Measurements from ENCODE around the gene STARD3.

The STARD3 gene

DNA sequence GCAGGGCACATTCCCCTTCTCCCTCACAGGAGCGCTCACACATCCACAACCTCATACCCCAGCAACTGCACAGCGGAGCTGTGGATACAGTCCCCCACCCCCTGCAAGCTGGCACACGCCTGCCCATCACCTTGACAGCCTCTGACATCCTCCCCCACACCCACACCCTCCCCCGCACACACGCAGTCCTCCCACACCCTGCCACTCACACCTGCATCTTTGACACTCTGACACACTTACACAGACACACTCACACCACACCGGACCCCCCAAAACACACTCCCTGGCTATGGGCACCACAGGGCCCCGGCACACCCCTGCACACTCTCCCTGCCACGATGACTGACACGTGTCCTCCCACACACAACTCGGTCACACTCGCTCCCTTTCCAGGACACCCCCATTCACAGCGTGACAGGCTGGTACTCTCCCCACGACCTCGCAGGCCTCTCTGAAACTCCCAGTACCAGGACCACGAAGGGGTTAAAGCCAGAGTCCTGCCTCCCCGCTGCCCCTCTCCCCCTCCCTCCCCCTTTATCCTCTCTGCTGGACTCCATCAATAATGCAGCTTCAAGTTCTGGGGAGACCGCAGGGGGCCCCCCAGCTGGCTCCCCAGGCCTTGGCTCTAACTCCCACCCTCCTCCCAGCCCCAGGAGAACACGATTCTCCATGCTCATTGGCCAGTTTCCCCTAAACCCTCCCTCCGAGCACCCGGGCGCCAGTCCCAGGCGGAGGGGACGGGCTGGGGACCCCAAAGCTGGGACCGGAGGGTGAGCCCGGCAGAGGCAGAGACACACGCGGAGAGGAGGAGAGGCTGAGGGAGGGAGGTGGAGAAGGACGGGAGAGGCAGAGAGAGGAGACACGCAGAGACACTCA is 10.5 kb upstream of the STARD3 start, which contains the start of gene PPP1R1B:
Gene PPP1R1B, plus strand, starts transcription at position 782 of the 876 bp plus-strand sequence. CDS start 441 bp downstream, outside the sequence.
- H3K4me3 ChIP-seq (ENCODE audit: low read length): peak within 1 kb of the TSS; percentile 42
- H3K36me3 ChIP-seq (ENCODE audit: insufficient read depth, low read length): no peaks in the 10 kb centered on the region
- H3K27me3 ChIP-seq (ENCODE audit: control insufficient read depth, insufficient read depth, low read length): peaks cover 65% of the 10 kb centered on the region
- peaks cover 9% of the 10 kb centered on the region for H3K4me1 ChIP-seq (ENCODE audit: control insufficient read depth, insufficient read depth, low read length)
- H3K9ac ChIP-seq (ENCODE audit: low read depth, low read length): no peak within 1 kb of the TSS
- no peaks in the 10 kb centered on the region for H3K9me3 ChIP-seq (replicated peaks; ENCODE audit: low read length)
- peak within 1 kb of the TSS; percentile 78 for H3K4me2 ChIP-seq (ENCODE audit: low read length)

- H3K27me3 ChIP-seq (ENCODE audit: control insufficient read depth, insufficient read depth, low read length): peaks cover 68% of the 10 kb centered on the region
- peak overlapping the region; percentile 42 for H3K4me3 ChIP-seq (ENCODE audit: low read length)
- H3K9me3 ChIP-seq (replicated peaks; ENCODE audit: low read length): no peaks in the 10 kb centered on the region
- H3K4me2 ChIP-seq (ENCODE audit: low read length): peak overlapping the region; percentile 78
- peaks cover 9% of the 10 kb centered on the region for H3K4me1 ChIP-seq (ENCODE audit: control insufficient read depth, insufficient read depth, low read length)
- H3K36me3 ChIP-seq (ENCODE audit: insufficient read depth, low read length): no peaks in the 10 kb centered on the region
- H3K9ac ChIP-seq (ENCODE audit: low read depth, low read length): no peak overlapping the region
Observed at GRCh38 chr17:39627047-39627711, 9.8 kb upstream of the STARD3 start.

DNA sequence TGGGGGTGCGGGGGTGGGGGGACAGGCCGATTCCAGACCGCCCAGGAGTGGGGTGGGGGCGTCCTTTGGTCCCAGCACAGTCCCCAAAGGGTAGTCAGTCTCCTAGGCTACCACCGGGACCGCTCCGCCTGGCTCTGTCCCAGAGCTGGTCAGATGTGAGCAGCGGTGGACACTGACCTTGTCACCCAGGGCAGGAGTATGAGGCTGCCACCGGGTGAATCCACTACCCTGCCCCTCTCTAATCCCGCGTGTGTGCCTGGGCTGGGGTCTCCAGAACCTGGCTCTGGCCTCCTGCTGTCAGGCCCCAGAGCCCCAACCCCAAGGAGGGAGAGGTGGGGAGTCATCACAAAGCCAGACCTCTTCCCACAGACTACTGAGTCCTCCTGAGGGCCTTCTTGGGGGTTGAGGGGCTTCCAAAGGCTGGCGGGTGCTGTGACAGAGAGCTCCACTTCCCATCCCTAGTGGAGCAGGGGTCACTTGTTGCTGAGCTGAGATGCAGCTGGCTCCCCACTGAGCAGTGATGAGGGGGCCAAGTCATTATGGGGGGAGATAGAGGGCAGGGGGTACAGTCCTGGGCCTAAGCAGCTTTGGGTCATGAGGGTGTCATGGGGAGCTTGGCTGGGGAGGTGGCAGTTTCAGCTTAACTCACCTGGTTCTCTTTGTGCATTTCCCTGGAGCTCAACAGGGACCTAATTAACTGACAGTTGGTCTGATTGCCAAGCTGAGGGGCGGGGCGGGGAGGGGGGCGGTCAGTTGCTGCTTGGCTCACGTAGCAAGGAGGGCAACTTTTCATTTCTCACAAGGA is 9.0 kb upstream of the STARD3 start:
- Histone ChIP-seq H3K4me1 (ENCODE audit: control insufficient read depth, insufficient read depth, low read length) (peaks cover 9% of the 10 kb centered on the region), H3K4me2 (ENCODE audit: low read length) (no peak overlapping the region), H3K9me3 (replicated peaks; ENCODE audit: low read length) (no peaks in the 10 kb centered on the region), H3K4me3 (ENCODE audit: low read length) (no peak overlapping the region), H3K27me3 (ENCODE audit: control insufficient read depth, insufficient read depth, low read length) (peaks cover 73% of the 10 kb centered on the region), H3K9ac (ENCODE audit: low read depth, low read length) (no peak overlapping the region), H3K36me3 (ENCODE audit: insufficient read depth, low read length) (no peaks in the 10 kb centered on the region)

GRCh38 chr17:39628655-39629493 is 8.1 kb upstream of the STARD3 start:
- H3K9ac ChIP-seq (ENCODE audit: low read depth, low read length): no peak overlapping the region
- H3K27me3 ChIP-seq (ENCODE audit: control insufficient read depth, insufficient read depth, low read length): peaks cover 73% of the 10 kb centered on the region

DNA sequence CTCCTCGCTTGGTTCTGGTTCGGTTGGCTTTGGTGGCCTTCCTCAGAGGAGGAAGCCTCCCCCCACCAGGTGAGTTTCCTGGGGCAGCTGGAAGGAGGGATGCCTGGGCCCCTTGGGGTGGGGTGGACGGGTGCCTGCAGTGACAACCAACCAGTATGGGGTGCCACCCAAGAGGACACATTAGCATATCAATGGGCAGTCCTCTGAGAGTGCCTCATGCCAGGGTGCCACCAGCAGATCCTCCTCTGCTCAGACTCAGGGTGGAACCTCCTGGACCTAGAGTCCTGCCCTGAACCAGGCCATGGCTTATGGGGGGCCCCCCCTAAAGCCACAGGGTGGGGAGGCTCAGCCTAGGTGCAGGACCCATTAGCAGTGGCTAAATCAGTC is 7.5 kb upstream of the STARD3 start:
- Histone ChIP-seq H3K4me2 (ENCODE audit: low read length) (no peak overlapping the region), H3K4me1 (ENCODE audit: control insufficient read depth, insufficient read depth, low read length) (peaks cover 5% of the 10 kb centered on the region), H3K9ac (ENCODE audit: low read depth, low read length) (no peak overlapping the region), H3K36me3 (ENCODE audit: insufficient read depth, low read length) (no peaks in the 10 kb centered on the region), H3K9me3 (replicated peaks; ENCODE audit: low read length) (no peaks in the 10 kb centered on the region), H3K27me3 (ENCODE audit: control insufficient read depth, insufficient read depth, low read length) (peaks cover 71% of the 10 kb centered on the region), H3K4me3 (ENCODE audit: low read length) (no peak overlapping the region)

More at GRCh38 chr17:39628655-39629493, 8.1 kb upstream of the STARD3 start:
- H3K4me1 ChIP-seq (ENCODE audit: control insufficient read depth, insufficient read depth, low read length): peaks cover 5% of the 10 kb centered on the region
- no peak overlapping the region for H3K4me2 ChIP-seq (ENCODE audit: low read length)
- no peak overlapping the region for H3K4me3 ChIP-seq (ENCODE audit: low read length)
- H3K36me3 ChIP-seq (ENCODE audit: insufficient read depth, low read length): no peaks in the 10 kb centered on the region
- H3K9me3 ChIP-seq (replicated peaks; ENCODE audit: low read length): no peaks in the 10 kb centered on the region

DNA sequence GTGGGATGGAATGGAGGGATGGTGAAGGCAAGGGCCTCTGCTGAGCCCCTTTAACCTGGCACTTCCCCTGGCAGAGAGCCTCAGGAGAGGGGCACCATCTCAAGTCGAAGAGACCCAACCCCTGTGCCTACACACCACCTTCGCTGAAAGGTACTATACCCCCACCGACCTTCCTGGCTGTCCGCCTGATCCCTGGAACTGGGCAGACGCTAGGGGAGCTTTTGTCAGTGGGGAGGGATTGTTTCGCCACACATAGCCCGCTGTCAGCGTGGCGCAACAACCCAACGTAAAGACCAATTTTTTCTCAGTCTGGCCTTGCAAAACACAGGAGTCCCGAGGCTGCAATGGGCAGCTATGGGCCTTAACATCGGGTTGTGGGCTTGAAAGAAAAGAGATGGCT is 7.0 kb upstream of the STARD3 start:
- H3K9me3 ChIP-seq (replicated peaks; ENCODE audit: low read length): no peaks in the 10 kb centered on the region
- no peak overlapping the region for H3K9ac ChIP-seq (ENCODE audit: low read depth, low read length)
- H3K4me1 ChIP-seq (ENCODE audit: control insufficient read depth, insufficient read depth, low read length): peaks cover 5% of the 10 kb centered on the region
- no peak overlapping the region for H3K4me3 ChIP-seq (ENCODE audit: low read length)
- H3K4me2 ChIP-seq (ENCODE audit: low read length): no peak overlapping the region
- H3K27me3 ChIP-seq (ENCODE audit: control insufficient read depth, insufficient read depth, low read length): peaks cover 67% of the 10 kb centered on the region
- H3K36me3 ChIP-seq (ENCODE audit: insufficient read depth, low read length): no peaks in the 10 kb centered on the region

GRCh38 chr17:39631403-39631802 is 5.5 kb upstream of the STARD3 start:
- H3K36me3 ChIP-seq (ENCODE audit: insufficient read depth, low read length): no peaks in the 10 kb centered on the region
- H3K4me1 ChIP-seq (ENCODE audit: control insufficient read depth, insufficient read depth, low read length): peaks cover 9% of the 10 kb centered on the region
- H3K4me2 ChIP-seq (ENCODE audit: low read length): no peak overlapping the region
- H3K4me3 ChIP-seq (ENCODE audit: low read length): no peak overlapping the region
- H3K9me3 ChIP-seq (replicated peaks; ENCODE audit: low read length): no peaks in the 10 kb centered on the region
- peaks cover 52% of the 10 kb centered on the region for H3K27me3 ChIP-seq (ENCODE audit: control insufficient read depth, insufficient read depth, low read length)
- H3K9ac ChIP-seq (ENCODE audit: low read depth, low read length): no peak overlapping the region

- no peaks in the 10 kb centered on the region for H3K36me3 ChIP-seq (ENCODE audit: insufficient read depth, low read length)
- H3K9me3 ChIP-seq (replicated peaks; ENCODE audit: low read length): no peaks in the 10 kb centered on the region
- no peak overlapping the region for H3K9ac ChIP-seq (ENCODE audit: low read depth, low read length)
- H3K4me3 ChIP-seq (ENCODE audit: low read length): no peak overlapping the region
- peaks cover 8% of the 10 kb centered on the region for H3K4me1 ChIP-seq (ENCODE audit: control insufficient read depth, insufficient read depth, low read length)
- H3K27me3 ChIP-seq (ENCODE audit: control insufficient read depth, insufficient read depth, low read length): peaks cover 43% of the 10 kb centered on the region
- H3K4me2 ChIP-seq (ENCODE audit: low read length): no peak overlapping the region
Observed at GRCh38 chr17:39632153-39632941, 4.6 kb upstream of the STARD3 start.

DNA sequence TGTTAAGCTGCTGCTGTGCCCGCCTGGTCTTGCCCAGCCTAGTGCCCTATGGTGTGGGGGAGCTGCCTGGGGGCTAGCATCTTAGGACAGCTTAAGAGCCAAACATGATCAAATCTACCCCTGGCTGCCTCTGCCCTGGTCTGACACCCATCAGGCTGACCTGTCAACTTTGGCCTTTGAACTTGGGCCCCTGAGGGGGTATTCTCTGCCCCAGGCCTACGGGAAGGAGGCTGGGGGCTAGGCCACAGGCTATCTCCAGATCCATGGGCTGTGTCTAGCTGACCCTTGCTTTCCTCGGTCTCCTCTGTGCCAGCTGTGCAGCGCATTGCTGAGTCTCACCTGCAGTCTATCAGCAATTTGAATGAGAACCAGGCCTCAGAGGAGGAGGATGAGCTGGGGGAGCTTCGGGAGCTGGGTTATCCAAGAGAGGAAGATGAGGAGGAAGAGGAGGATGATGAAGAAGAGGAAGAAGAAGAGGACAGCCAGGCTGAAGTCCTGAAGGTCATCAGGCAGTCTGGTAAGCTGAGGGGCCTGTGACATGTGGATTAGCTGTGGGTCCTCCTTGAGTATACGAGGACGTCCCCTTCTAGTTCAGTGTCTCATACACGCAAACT is 3.3 kb upstream of the STARD3 start:
- Histone ChIP-seq H3K9ac (ENCODE audit: low read depth, low read length) (no peak overlapping the region), H3K4me3 (ENCODE audit: low read length) (no peak overlapping the region), H3K27me3 (ENCODE audit: control insufficient read depth, insufficient read depth, low read length) (peaks cover 30% of the 10 kb centered on the region), H3K9me3 (replicated peaks; ENCODE audit: low read length) (no peaks in the 10 kb centered on the region), H3K4me1 (ENCODE audit: control insufficient read depth, insufficient read depth, low read length) (peaks cover 18% of the 10 kb centered on the region), H3K4me2 (ENCODE audit: low read length) (no peak overlapping the region), H3K36me3 (ENCODE audit: insufficient read depth, low read length) (no peaks in the 10 kb centered on the region)

GRCh38 chr17:39634384-39634871 is 2.5 kb upstream of the STARD3 start:
- H3K4me3 ChIP-seq (ENCODE audit: low read length): no peak overlapping the region
- peaks cover 26% of the 10 kb centered on the region for H3K27me3 ChIP-seq (ENCODE audit: control insufficient read depth, insufficient read depth, low read length)
- no peak overlapping the region for H3K4me2 ChIP-seq (ENCODE audit: low read length)
- H3K9me3 ChIP-seq (replicated peaks; ENCODE audit: low read length): no peaks in the 10 kb centered on the region
- H3K36me3 ChIP-seq (ENCODE audit: insufficient read depth, low read length): no peaks in the 10 kb centered on the region
- H3K4me1 ChIP-seq (ENCODE audit: control insufficient read depth, insufficient read depth, low read length): peaks cover 22% of the 10 kb centered on the region
- no peak overlapping the region for H3K9ac ChIP-seq (ENCODE audit: low read depth, low read length)

Data from skeletal muscle satellite cell (primary cell).